AG04450 (cell line): ENCODE data around the gene SHISA6. TPM values are rescaled to one million over a fixed set of nuclear protein-coding genes. Genes with fewer than 3 reads are reported as not detected.

Experiments
- CTCF ChIA-PET: fragments of 300-600, 350-600 bp; formaldehyde crosslinking; extraction: SDS; loops from one replicate; lab custom pipeline; 2022; ENCODE audit warnings: antibody characterized with exemption, inconsistent platforms; lab: Charles Lee
- POLR2A ChIA-PET: fragments of 350-600 bp; formaldehyde crosslinking; extraction: SDS; loops from one replicate; lab custom pipeline; 2021; ENCODE audit warnings: antibody characterized with exemption, inconsistent platforms; lab: Yijun Ruan, JAX
- DNase-seq: peaks from one replicate; pipeline ENCODE4 v3.0.0-alpha.2; 2011; ENCODE audit warnings: low read depth, low spot score
- H3K27ac ChIP-seq: one replicate; pipeline ENCODE4 v1.5.1; 2012; ENCODE audit warnings: low read depth, low read length, control low read depth
- H3K27me3 ChIP-seq: one replicate; pipeline ENCODE4 v1.6.0; 2012; ENCODE audit warnings: low read length; ENCODE audit not compliant: control insufficient read depth, insufficient read depth
- H3K4me3 ChIP-seq: 2 replicates; pipeline ENCODE4 v1.5.1; 2011; ENCODE audit warnings: mild to moderate bottlenecking, low read depth, low read length, control low read depth
- H3K9me3 ChIP-seq: 2 replicates; pipeline ENCODE4 v1.5.1; 2012; ENCODE audit warnings: low read length; ENCODE audit not compliant: control insufficient read depth, insufficient read depth
- polyA plus RNA-seq: library from polyadenylated mRNA; depleted of rRNA; stranded (reverse); fragments of >200 nt; gene quantifications from 2 replicates; pipeline ENCODE4 v1.2.3, GENCODE V29; 2011
- TF ChIP-seq, protein P1 (sequence below): IDR thresholded peaks from 2 replicates; pipeline ENCODE4 v1.5.1; 2011; ENCODE audit warnings: low read depth, low read length, control low read depth, inconsistent platforms

SHISA6 gene
- polyA plus RNA-seq, 1 experiment, result not detected

DNA sequence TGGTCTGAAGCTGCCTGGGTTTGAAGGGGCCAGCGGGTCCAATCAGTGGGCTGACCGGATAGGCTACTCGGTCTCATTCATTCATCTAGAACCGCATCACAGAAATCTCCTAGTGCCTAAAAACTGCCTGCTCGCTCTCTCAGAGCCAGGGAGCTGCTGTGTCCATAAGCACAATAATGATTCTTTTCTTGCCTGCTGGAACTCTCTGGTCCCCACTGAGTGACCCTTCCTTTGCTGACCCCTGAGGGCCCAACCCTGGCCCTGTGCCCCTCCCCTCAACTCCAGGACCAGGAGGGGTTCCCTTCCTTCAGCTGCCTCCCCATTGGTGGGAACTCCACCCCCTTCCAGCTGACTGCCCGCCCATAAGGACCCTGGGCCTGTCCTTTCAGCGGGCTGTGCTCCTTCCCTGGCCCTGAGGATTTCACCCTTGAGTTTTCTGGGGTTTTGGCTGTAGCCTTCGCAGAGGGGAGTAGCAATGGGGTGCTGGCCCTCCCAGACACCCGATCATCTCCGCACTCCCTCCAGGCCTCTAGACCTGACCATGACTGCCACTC, 317.7 kb downstream of the SHISA6 start:
- POLR2A ChIA-PET, result no interaction called here
- H3K9me3 ChIP-seq, result peaks cover 82% of the 10 kb centered on the region
- H3K27ac ChIP-seq, result no peak overlapping the region
- H3K4me3 ChIP-seq, result no peak overlapping the region
- CTCF ChIA-PET, result no interaction called here
- no peaks in the 10 kb centered on the region for H3K27me3 ChIP-seq
- TF ChIP-seq, protein P1, sequence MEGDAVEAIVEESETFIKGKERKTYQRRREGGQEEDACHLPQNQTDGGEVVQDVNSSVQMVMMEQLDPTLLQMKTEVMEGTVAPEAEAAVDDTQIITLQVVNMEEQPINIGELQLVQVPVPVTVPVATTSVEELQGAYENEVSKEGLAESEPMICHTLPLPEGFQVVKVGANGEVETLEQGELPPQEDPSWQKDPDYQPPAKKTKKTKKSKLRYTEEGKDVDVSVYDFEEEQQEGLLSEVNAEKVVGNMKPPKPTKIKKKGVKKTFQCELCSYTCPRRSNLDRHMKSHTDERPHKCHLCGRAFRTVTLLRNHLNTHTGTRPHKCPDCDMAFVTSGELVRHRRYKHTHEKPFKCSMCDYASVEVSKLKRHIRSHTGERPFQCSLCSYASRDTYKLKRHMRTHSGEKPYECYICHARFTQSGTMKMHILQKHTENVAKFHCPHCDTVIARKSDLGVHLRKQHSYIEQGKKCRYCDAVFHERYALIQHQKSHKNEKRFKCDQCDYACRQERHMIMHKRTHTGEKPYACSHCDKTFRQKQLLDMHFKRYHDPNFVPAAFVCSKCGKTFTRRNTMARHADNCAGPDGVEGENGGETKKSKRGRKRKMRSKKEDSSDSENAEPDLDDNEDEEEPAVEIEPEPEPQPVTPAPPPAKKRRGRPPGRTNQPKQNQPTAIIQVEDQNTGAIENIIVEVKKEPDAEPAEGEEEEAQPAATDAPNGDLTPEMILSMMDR, result no peak
- DNase-seq, result no peak

DNA sequence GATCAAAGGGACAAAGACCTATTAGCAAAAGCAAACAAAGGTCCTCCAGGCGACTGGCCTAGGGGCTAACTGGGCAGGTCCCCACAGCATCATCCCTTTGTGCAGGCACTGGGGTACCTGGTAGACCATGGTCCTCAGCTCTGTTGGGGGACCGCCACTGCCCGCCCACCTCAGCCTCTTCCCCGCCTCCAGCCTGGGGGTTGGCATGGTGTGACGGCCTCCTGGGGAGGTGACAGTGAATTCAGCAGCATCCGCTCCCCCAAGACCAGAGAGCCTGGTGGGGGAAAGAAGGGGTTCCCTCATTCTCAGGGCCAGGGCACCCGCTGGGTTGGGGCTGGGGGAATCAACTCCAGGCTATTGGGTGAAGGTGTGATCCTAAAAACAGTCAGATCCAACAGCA, 318.6 kb downstream of the SHISA6 start:
- no peaks in the 10 kb centered on the region for H3K27me3 ChIP-seq
- peaks cover 74% of the 10 kb centered on the region for H3K9me3 ChIP-seq
- H3K4me3 ChIP-seq, result no peak overlapping the region
- CTCF ChIA-PET, result no interaction called here
- POLR2A ChIA-PET, result no interaction called here
- TF ChIP-seq, protein P1, result no peak
- no peak overlapping the region for H3K27ac ChIP-seq
- no peak for DNase-seq

DNA sequence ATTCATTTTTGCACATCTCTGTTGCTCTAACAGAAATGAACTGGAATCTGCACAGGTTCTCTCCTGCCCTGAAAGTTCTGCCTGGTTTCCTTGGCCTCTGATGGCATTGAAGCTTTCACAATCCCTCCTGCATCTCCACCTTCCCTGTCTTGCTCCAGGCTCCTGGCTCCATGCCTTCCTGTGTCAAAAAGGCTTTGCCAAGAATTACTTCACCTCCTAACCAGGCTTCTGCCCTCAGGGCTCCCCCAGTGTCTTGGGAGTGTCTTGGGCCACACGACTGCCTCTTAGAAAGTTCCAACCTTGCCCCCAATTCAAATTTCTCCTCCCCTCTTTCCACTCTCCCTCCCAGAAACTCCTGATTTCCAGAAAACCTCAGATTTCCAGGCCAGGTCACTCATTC, 320.3 kb downstream of the SHISA6 start:
- no peaks in the 10 kb centered on the region for H3K27me3 ChIP-seq
- CTCF ChIA-PET, result no interaction called here
- H3K27ac ChIP-seq, result no peak overlapping the region
- TF ChIP-seq, protein P1, result no peak
- peaks cover 63% of the 10 kb centered on the region for H3K9me3 ChIP-seq
- DNase-seq, result no peak
- no peak overlapping the region for H3K4me3 ChIP-seq
- POLR2A ChIA-PET, result no interaction called here

DNA sequence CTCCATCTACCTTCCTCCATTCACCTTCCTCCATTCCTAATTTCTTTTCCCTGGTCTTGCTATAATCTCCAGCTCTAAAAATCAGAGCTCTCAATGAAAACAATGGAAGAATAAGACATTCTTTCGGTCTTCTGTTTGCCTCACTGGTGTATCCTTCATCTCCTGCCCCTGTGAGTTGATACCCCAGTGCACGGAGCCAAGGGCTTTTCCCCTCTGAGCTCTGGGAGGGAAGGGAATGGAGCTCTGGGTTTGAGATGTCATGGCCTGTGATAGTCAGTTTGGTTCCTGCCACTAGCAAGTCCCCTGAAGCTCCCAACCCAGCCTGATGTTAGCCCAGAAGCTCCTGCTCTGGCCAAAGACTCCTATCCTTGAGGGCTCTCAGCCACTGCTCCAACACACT, 320.7 kb downstream of the SHISA6 start:
- TF ChIP-seq, protein P1, result no peak
- no peak for DNase-seq
- Histone ChIP-seq H3K9me3 (peaks cover 59% of the 10 kb centered on the region), H3K27me3 (no peaks in the 10 kb centered on the region), H3K27ac (no peak overlapping the region), H3K4me3 (no peak overlapping the region)
- CTCF ChIA-PET, result interaction anchor here (0.6 kb wide), 1 partner anchor 56 kb away, joined by 3 read pairs; no protein-coding TSS in a partner anchor
- POLR2A ChIA-PET, result no interaction called here

DNA sequence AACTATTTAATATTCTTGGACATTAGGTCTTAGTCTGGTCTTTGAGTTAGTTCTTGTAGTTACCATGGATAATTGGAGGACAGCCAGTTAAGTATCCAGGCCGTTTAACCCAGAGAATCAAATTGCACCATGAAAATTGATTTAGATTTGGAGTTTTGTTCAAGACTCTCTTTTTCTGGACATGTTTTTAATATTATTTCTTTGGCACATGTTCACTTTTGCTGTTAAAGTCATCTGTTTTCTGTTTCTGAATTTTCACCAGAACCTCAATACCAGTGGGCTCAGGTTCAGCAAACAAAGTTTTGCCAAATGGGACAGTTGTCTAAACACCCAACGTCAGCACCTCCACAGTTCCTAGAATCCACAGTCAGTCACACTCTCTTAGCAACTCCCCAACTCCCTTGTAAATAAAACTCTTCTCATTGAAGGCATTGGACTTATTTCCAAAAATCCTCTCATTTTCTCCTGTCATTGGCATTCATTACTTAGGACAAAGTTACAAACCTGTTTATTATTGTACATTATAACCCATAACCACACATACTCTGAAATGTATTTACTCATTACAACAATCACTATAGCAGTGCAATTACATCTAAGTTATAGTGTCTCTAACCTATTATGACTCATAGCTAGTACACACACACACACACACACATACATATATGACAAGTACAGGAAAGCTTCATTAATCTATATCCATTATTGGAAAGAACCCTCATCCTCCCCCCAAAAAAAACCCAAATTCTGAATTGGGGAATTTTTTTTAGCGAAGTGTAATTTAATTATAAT, 323.8 kb downstream of the SHISA6 start:
- ChIA-PET POLR2A (no interaction called here), CTCF (no interaction called here)
- H3K4me3 ChIP-seq, result no peak overlapping the region
- H3K27ac ChIP-seq, result no peak overlapping the region
- TF ChIP-seq, protein P1, result no peak
- no peaks in the 10 kb centered on the region for H3K27me3 ChIP-seq
- no peak for DNase-seq
- H3K9me3 ChIP-seq, result peaks cover 42% of the 10 kb centered on the region
